Muscle of back (tissue), 11 donors: Measurements from ENCODE around the gene RBP3. TPM values are rescaled to one million over a fixed set of nuclear protein-coding genes. Genes with fewer than 3 reads are reported as not detected.
"Not testable (repeated sequence)": the region's sequence is repeated elsewhere in the genome, so short reads cannot be mapped to it uniquely, and the experiment has no call there.

Experiments used
- DNase-seq, 3 donors: peaks; one replicate each; pipeline versions ENCODE4 v3.0.0 to v3.0.0-alpha.2; 2013
- polyA plus RNA-seq, 10 donors: library from polyadenylated mRNA; unstranded; fragments of 120-200 nt; gene quantifications; one replicate each; pipeline ENCODE4 v1.2.1, GENCODE V29; 2013; ENCODE audit not compliant: insufficient read length in 10 of 10

The RBP3 gene
- polyA plus RNA-seq, 10 donors: 0.04 to 0.13 (median 0.05) TPM; not detected in 3

DNA sequence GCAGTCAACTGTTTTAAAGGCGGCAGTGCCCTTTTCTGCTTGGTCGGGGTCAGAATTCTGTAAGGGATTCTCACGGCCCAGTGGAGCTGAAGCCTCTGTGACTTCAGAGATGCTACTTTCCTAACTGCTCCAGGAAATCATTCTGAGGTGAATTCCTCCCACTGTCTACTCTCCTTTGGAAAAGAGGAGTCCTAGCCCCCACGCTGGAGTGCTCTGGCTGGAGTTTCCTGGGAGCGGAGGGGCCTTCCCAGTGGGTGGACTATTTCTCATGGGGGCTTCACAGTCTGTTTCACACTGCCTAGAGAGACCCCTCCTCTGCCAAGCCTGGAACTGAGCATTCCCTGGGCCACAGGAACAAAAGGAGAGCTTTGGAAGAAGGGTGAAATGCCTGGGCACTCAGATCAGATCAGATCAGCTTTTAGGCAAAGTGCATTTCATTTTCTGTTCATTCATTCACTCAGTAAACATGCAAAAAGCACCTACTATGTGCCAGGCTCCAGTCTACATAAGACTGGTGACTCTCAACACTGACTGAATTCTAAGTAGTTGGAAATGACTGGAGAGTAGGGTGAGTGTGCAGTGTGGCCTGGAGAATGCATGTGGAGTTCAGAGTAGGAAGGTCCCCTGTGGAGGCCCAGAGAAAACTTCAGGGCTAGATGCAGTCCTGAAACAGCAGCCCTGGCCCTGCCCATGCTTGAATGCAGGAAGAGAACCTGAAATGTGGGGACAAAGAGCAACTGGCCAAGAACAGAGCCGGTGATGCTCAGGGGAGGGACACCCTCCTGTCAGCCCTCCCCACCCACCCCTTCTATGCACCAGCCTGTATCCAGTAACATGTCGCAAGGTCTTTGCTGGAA lies 23.7 kb downstream of the RBP3 start:
- DNase-seq: no peak

DNA sequence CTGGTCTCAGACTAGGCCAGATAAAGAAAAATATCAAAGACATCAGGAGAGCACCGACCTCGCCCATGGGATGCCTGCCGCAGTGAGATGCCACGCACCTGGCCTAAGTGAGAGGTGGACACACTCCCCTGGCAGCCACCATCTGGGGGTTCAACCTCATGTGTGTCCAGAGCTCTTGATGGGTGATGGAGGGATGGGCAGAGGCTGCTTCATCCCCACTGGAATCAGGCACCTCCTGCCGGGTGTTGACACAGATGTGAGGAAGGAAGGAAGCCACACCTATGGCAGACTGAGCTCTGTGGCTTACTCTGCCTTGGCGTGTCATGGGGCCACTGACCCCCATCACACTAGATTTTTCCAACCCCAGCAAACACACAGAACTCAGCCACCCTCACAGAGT lies 24.6 kb downstream of the RBP3 start:
- DNase-seq: no peak

DNA sequence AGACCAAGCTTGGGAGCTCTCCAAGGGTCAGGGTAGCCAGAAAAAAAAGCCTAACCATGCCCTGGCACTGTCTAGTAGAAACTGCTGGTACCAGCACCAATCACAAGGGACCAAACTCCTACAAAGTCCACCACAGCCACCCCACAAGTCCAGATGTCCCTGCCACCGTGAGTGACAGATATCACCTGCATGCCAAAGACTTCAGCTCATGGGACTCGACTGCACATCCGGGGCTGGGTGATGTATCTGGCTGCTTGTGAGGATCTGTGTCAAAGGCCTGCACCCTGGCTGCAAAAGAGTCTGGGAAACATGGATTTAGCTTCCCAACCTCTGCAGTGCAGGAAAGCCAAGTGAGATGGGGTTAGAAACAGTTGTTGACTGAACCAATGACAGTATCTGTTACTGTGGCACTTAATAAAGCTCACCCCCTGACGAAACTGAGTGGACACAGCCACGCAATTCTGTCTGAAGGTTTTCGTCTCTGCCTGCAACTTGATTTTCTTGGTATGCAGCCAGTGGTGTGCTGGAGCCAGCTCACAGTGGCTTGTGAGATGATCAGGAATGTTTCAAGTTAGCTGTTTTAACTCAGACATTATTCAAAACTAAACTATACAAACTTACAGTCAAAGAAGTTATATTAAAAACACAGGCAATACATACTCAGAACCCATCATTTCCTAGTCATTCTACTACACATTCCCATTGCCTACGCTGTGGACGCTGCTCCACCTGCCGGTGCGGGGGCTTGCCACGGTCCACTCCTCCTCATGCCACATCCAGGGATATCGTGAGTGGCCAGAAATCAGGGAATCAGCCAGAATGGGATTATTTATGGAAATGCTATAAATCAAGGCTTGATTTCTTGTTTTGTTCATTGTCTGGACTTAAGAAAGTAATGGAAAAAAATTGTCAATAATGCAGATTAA lies 26.7 kb downstream of the RBP3 start:
- peak in 1 of 3 donors; percentile 68 for DNase-seq

DNA sequence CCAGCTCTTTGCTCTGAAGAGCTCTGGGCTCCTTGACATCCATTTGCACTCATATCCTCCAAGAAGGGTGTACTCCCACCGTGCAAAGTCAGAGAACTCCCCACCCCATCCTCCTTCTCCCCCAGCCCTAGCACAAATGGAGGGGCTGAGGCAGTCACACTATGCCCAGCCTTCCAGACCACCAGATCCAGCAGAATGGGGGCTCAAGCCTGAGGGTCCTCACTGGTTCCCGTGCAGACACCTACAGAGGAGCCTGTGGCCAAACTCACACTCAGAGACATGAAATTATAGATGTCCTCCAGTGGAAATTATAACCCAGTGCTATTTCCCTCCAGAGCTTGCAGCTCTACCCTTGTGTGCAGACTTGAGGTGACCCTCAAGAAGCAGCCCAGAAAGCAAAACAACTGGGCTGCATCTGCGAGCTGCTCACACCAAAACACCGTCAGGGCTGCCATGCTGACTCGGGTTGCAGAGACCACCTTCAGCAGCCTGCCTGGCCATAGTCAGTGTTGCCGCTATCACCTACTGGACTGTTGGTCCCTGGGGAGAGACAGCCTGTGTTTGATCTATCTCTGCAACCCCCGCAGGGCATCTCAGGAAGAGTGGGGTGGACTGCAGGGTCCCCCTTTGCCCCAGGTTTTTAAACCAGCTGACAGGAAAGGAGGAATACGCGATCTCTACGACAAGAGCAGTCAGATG lies 28.5 kb downstream of the RBP3 start:
- no peak for DNase-seq

DNA sequence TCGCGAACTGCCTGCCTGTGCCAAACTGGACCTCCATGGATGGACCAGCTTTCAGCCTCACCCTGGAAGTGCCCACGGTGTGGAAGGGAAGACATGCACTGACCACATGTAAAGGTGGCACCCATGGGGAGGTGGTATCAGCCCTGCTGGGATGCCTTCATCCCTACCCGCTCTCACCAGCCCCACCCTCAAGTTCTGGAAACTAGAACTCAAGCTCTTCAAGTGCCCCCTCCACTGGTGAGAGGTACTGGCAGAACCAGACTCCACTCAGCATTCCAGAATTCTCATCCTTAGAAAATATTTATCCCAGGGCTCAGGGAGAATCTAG lies 30.0 kb downstream of the RBP3 start:
- DNase-seq: no peak

GRCh38 chr10:47378606-47379444 lies 30.7 kb downstream of the RBP3 start:
- DNase-seq: no peak

GRCh38 chr10:47379445-47379785 lies 31.3 kb downstream of the RBP3 start:
- no peak for DNase-seq

DNA sequence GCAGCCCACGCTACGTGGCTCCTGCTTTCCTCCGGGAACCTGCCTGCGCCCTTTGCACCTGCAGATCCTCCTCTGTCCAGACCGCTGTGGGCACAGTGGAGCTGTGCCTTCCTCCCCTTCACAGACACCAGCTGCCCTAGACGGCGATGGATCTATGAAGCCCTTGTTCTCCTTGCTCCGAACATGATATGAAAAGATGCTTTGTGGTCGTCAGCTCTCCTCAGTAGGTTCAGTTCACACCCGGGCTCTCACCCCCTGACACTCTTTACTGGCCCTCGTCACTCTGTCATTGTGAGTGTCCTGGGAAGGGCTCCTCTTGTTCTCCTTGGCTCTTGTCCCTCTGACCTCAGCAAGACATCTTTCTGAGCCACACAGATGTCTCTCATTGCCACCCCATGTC lies 31.7 kb downstream of the RBP3 start:
- no peak for DNase-seq

DNA sequence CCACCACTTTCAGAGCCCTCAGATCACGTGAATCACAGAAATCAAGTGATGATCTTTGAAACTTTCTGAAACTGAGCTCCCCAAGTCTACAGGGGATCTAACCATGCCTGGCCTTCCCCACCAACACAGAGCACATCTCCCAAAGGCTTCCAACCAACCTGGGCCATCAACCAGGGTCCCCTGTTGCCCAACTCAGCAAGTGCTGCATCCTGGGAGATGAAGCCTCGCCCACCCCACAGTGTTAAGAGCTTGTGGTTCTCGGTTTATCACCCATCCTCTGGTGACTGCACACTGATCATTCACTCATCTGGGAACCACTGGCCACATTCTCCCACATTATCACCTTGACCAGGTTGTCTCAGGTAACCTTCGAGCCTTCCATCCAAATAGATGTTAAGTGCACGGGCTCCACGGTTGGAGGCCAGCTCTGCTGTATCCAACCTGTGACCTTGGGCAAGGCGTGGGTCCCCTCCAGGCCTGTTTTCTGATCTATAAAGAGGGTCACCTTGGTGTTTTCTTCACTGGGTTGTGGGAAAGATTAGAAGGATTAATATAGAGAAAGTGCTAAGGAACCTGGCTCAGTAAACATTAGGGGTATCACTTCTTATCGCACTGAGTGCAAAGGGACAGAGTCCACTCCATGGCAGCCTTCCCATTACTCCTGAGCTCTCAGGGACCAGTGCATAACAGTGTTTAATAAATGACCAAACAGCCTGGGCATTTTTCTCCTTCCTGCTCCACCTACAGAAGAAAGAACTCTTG lies 32.4 kb downstream of the RBP3 start:
- no peak for DNase-seq

GRCh38 chr10:47381103-47381395 lies 32.9 kb downstream of the RBP3 start:
- DNase-seq: peak in 1 of 3 donors; percentile 46

- DNase-seq: no peak
Observed at GRCh38 chr10:47381427-47382379, 33.5 kb downstream of the RBP3 start.

DNA sequence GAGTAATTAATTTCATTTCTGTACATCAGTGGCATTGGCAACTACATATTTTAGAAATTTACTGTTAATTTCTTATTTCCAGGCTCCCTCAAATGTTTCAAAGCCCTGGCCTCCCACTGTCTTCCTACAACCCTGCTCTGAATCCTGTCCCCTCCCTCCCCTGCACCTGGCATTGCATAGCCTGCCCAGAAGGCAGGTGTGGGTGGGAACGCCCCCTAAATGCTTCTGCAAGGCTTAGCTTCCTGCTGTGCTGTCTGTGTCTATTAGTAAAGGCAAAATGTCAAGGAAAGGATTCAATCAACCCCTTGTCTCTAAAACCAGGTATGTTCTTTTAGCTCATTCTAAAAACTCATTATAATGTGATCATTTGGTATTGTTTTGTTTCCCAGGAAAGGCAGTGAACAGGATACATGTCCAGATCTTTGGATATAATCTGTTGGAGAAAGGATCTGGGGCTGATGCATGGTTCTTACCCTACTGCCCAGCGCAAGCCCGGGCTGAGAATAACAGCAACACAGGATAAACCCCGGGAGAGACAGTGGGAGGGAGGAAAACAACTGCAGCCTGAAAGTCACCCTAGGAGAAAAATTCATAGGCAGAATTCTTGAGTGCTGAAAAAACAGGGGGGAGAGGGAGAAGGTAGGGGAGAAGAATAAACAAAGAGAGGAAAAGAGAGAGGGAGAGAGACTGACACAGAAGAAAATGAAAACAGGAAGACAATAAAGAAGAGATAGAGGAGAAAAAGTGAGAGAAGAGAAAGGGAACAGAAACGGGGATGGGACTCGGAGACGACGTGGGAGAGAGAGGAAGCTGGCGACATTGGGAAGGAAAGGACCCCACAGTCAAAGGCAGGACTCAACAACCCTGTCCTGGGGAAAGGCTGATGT lies 35.3 kb downstream of the RBP3 start:
- DNase-seq: no peak

DNA sequence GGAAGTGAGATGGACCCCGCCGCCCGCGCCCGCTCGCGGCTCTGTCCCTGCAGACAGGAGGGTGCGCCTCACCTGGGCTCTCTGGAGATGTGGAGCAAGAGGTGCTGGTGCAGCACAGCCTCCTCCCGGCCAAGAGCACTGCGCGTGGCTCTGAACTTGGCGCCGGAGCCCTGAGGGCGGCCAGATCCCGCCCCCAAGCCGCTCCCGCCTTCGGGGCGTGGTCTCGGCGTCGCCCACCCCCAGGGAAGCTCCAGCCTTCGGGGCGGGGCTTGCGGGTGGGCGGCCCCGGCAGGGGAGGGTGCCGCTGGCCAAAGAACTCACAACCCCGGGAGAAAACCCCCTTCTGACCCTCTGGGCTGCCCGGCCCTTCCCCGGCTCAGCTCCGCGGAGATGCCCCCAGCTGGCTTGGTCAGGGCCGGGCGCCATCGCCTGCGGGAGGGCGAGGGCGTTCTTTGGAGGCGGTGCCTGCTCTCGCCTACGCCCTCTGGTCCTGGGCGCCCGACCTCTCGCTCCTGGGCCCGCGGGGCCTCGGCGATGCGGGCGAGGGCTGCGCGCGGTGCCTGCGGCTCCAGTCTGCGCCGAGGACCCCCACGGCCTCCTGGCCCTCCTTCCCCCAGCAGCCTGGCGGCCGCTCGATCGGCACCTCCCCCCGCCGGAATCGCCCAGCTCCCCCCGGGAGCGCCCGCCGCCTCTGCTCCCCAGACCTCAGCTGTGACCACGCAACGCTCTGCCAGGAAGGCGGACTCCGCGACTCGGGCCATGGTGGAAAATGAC lies 36.2 kb downstream of the RBP3 start, which contains the start of gene ZNF488:
ZNF488 (minus strand) TSS at position 146 of the 774 bp plus-strand sequence. CDS start 15,464 bp downstream, outside the sequence.
- DNase-seq: peak; percentile 84 to 95 (median 92)

- not testable (repeated sequence) for DNase-seq
Observed at GRCh38 chr10:47386104-47386503, 37.9 kb downstream of the RBP3 start.

DNA sequence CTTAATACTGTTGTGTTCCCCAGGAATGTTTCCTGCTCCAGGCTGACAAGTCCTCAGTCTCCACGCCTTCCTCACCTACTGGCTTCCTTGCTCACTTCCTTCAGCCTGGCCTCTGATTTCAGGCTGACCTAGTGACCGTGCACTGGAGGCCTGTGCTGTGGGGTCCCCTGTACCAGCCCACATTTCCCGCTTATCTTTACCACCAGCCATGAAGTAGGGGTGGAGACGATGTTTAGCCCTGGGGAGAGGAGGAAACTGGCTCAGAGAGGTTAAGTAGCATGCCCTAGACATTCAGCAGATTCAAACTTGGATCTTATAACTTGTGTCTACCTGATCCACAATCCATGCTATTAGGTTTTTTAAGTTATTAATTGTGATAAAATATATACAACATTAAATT lies 40.7 kb downstream of the RBP3 start:
- no peak for DNase-seq

DNA sequence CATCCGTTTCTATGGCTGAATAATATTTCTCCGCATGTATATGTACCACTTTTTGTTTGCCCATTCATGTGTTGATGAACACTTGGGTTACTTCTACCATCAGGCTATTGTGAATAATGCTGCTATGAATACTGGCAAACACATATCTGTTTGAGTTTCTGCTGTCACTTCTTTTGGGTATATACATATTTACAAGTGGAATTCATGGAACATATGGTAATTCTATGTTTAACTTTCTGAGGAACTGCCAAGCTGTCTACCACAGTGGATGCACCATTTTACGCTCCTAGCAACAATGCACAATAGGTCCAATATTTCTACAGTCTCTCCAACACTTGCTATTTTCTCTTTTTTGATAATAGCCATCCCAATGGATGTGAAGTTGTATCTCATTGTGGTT lies 41.5 kb downstream of the RBP3 start:
- no peak for DNase-seq

- no peak for DNase-seq
Observed at GRCh38 chr10:47396311-47396717, 48.2 kb downstream of the RBP3 start.

- DNase-seq: no peak
Observed at GRCh38 chr10:47397256-47397655, 49.1 kb downstream of the RBP3 start.
